ENCODE results near the gene ADARB2.

Gene ADARB2

DNA sequence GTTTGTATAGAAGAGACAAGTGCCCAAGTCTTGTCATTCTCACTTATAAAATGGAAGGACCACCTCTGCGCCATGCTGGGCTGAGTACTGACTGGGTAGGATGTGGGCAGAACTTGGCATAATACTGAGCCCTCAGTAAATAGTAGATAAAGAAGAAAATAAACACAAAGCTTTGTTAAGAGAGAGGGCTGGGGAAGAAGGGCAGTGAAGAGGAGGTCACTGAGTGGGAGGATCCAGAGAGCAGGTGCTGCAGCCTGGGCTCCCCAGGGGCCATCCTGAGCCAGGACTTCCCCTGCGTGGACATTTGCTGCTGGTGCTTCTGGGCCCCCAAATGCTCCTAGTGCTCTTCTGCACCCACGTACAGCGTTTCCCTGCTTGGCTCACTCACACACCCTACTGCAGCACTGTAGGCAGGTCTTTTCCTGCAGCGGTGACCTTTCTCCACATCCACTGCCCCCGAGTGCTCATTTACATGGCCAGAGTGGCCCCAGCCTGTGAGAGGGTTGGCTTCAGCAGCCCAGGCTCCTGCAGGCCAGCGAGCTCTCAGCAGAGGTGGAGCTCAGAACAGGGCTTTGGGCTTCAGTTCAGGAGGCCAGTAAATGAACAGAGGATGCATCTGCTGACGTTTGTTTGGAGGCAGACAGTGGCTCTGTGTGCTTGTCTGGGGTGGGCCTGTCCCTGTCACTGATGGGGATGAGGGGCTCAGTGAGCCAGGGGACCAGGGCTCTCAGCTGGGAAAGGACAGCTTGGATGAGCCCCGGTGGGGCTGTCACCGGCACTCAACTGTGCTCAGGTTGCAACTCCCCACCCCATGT lies 164.6 kb downstream of the ADARB2 start:
- Mint-ChIP-seq H3K4me1 (ENCODE audit: low read depth in 2 of 2) (peaks cover 0 to 2% of the 10 kb centered on the region in 2 donors), H3K4me3 (no peak overlapping the region), H3K9me3 (no peaks in the 10 kb centered on the region), H3K36me3 (ENCODE audit: insufficient read depth) (peaks cover 7% of the 10 kb centered on the region), H3K27ac (no peak overlapping the region), H3K27me3 (peaks cover 25 to 42% of the 10 kb centered on the region in 2 donors)
- no peak for DNase-seq
- ATAC-seq (replicated peaks), result no peak

DNA sequence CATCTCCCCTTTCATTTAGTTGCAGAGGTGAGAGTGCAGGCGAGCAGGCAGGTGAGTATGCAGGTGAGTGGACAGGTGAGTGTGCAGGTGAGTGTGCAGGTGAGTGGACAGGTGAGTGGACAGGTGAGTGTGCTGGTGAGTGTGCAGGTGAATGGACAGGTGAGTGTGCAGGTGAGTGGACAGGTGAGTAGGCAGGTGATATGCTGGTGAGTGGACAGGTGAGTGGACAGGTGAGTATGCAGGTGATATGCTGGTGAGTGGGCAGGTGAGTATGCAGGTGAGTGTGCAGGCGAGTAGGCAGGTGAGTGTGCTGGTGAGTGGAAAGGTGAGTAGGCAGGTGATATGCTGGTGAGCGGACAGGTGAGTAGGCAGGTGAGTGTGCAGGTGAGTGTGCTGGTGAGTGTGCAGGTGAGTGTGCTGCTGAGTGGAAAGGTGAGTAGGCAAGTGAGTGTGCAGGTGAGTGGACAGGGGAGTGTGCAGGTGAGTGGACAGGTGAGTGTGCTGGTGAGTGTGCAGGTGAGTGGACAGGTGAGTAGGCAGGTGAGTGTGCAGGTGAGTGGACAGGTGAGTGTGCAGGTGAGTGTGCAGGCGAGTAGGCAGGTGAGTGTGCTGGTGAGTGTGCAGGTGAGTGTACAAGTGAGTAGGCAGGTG lies 165.6 kb downstream of the ADARB2 start:
- Mint-ChIP-seq H3K9me3 (no peaks in the 10 kb centered on the region), H3K27me3 (peaks cover 25 to 42% of the 10 kb centered on the region in 2 donors), H3K4me1 (ENCODE audit: low read depth in 2 of 2) (no peaks in the 10 kb centered on the region), H3K36me3 (ENCODE audit: insufficient read depth) (peaks cover 7% of the 10 kb centered on the region), H3K4me3 (no peak overlapping the region), H3K27ac (no peak overlapping the region)
- ATAC-seq (replicated peaks) (no peak), DNase-seq (no peak)

DNA sequence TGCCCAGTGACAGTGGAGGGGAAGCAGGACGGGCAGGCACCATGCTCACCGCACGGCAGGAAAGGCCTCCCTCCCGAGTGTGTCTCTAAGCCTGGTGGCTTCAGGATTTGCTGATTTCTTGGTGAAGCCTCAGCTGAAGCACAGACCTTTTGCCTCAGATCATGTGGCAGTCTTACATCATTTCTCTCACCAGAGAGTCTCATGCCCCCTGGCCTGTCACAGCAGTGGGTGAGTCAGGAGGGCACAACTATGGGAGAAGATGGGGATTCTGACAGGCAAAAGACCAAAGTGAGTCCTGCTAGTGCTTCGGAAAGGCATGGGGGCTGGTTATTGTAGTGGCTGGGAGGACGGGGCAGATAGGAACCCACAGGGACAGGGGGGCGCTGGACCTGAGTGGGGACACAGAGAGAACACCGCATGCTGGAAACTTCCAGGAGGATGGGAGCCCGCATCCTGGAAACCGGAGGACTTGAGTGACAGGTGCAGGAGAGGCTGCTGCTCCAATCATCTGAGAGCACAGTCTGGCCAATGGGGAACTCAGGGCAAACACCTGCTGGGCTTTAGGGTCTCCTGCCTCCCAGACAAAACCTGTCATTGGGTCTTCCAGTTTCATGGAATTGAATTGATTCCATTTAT lies 166.8 kb downstream of the ADARB2 start:
- no peak for ATAC-seq (replicated peaks)
- Mint-ChIP-seq H3K27ac (no peak overlapping the region), H3K36me3 (ENCODE audit: insufficient read depth) (peaks cover 7% of the 10 kb centered on the region), H3K27me3 (peaks cover 25 to 35% of the 10 kb centered on the region in 2 donors), H3K4me1 (ENCODE audit: low read depth in 2 of 2) (no peaks in the 10 kb centered on the region), H3K9me3 (no peaks in the 10 kb centered on the region), H3K4me3 (no peak overlapping the region)
- DNase-seq, result no peak

DNA sequence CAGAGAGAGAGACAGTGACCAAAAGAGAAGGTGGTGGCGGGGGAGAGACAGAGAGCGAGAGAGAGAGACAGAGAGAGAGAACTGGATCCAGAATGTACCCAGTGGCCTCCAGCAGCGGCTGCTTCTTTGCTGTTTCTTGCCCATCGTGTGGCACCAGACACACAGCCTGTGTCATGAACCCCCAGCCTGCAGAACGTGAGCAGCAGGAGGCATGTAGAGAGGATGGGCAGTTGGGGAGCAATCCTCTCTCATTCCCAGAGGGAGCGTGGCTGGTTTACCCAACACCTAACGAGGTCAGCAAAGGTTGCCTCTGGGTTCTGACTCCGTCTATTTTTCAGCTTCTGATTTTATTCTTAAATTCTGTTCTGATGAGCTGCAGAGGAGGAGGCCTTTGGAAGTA lies 168.1 kb downstream of the ADARB2 start:
- H3K9me3 Mint-ChIP-seq, result no peaks in the 10 kb centered on the region
- no peak overlapping the region for H3K4me3 Mint-ChIP-seq
- no peaks in the 10 kb centered on the region for H3K36me3 Mint-ChIP-seq (ENCODE audit: insufficient read depth)
- peaks cover 29 to 31% of the 10 kb centered on the region in 2 donors for H3K27me3 Mint-ChIP-seq
- H3K27ac Mint-ChIP-seq, result no peak overlapping the region
- ATAC-seq (replicated peaks), result no peak
- no peak for DNase-seq
- H3K4me1 Mint-ChIP-seq (ENCODE audit: low read depth in 2 of 2), result no peaks in the 10 kb centered on the region

DNA sequence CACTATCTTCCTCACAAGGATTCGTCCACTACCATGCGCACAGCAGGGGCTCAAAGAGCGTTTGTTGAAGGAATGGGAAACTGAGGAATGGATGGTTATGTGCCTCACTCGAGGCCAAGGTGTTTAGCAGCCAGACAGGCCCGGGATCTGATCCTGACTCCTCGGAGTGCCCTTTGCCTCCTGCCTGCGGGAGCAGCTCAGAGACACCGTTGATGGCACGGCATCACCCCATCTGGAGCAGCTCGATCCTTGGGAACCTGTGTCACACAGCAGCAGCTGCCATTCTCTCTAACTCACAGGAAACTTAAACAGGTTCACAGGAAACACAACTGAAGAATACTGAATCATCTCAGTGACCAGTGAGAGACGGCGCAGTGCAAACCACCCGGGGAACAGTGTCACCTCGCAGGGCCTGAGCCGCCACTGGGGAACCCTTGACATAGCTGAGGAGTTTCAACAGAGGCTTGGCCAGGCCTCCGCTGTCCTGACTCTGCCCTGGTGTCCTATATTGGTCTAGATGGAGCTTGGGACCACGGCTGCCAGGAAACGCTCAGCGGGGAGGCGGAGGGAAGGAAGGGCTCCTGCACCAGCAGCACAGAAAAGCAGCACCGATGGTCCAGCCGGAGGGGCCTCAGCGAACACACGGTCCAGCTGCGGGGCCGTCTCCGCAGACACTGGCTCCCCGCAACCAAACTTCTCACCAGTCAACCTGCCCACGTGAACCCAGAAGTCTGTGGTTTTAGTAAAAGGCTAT lies 169.4 kb downstream of the ADARB2 start:
- DNase-seq, result no peak
- Mint-ChIP-seq H3K4me1 (ENCODE audit: low read depth in 2 of 2) (no peaks in the 10 kb centered on the region), H3K36me3 (ENCODE audit: insufficient read depth) (no peaks in the 10 kb centered on the region), H3K4me3 (no peak overlapping the region), H3K27me3 (peaks cover 27 to 31% of the 10 kb centered on the region in 2 donors), H3K9me3 (no peaks in the 10 kb centered on the region), H3K27ac (no peak overlapping the region)
- no peak for ATAC-seq (replicated peaks)

DNA sequence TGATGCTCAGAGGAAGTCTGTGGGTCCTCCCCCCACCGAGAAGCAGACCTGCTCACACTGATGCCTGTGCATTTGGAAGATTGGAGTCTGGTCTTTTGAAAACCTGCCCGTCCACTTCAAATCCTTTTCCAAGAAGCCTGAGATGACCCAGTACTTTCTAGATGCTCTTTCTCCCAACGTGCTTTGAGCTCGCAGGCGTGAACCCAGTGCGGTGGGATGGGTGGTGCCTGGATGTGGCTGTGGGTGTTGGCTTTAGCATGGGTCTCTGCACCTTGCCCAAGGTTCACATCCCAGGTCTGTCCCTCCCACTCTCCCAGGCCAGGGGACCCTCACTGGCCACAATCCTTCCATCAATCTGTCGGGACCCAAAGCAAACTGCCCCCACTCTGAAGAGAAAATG lies 170.2 kb downstream of the ADARB2 start:
- Mint-ChIP-seq H3K27me3 (peaks cover 25 to 35% of the 10 kb centered on the region in 2 donors), H3K9me3 (no peaks in the 10 kb centered on the region), H3K4me1 (ENCODE audit: low read depth in 2 of 2) (no peaks in the 10 kb centered on the region), H3K36me3 (ENCODE audit: insufficient read depth) (no peaks in the 10 kb centered on the region), H3K27ac (no peak overlapping the region), H3K4me3 (no peak overlapping the region)
- no peak for ATAC-seq (replicated peaks)
- DNase-seq, result no peak

DNA sequence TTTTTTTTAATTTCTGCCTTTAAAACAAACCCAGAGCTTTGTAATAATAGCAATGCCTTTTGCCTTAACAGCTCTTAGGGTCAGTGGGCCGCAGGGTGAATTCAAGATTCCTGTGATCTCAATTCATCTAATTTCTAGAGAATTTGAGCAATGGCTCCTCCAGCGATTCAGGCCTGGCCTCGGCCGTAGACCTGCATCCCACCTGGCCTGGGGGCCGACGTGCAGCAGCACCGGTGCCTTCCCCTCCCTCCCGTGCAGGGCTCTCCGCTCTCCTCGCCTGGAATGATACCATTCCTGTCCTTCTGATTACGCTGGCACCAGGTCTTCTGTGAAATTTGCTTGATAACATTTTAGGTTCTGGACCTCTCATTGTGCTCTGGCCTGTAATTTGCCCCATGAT lies 172.5 kb downstream of the ADARB2 start:
- no peak for DNase-seq
- no peak overlapping the region for H3K4me3 Mint-ChIP-seq
- no peak overlapping the region for H3K27ac Mint-ChIP-seq
- no peaks in the 10 kb centered on the region for H3K4me1 Mint-ChIP-seq (ENCODE audit: low read depth in 2 of 2)
- H3K9me3 Mint-ChIP-seq, result no peaks in the 10 kb centered on the region
- no peak for ATAC-seq (replicated peaks)
- no peaks in the 10 kb centered on the region for H3K36me3 Mint-ChIP-seq (ENCODE audit: insufficient read depth)
- peaks cover 32 to 48% of the 10 kb centered on the region in 2 donors for H3K27me3 Mint-ChIP-seq

DNA sequence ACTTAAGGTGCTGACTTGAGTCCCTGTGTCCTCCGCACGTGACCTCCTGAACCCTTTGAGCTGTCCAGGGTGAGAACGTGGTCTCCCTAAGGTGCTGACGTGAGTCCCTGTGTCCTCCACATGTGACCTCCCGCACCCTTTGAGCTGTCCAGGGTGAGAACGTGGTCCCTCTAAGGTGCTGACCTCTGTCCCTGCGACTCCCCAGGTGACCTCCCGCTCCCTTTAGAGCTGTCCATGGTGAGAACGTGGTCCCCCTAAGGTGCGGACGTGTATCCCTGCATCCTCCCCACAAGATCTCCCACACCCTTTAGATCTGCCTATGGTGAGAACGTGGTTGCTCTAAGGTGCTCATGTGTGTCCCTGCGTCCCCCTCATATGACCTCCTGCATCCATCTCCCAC lies 174.3 kb downstream of the ADARB2 start:
- ATAC-seq (replicated peaks) (no peak), DNase-seq (no peak)
- Mint-ChIP-seq H3K4me3 (no peak overlapping the region), H3K27ac (no peak overlapping the region), H3K36me3 (ENCODE audit: insufficient read depth) (no peaks in the 10 kb centered on the region), H3K9me3 (no peaks in the 10 kb centered on the region), H3K27me3 (peaks cover 43 to 65% of the 10 kb centered on the region in 2 donors), H3K4me1 (ENCODE audit: low read depth in 2 of 2) (no peaks in the 10 kb centered on the region)

DNA sequence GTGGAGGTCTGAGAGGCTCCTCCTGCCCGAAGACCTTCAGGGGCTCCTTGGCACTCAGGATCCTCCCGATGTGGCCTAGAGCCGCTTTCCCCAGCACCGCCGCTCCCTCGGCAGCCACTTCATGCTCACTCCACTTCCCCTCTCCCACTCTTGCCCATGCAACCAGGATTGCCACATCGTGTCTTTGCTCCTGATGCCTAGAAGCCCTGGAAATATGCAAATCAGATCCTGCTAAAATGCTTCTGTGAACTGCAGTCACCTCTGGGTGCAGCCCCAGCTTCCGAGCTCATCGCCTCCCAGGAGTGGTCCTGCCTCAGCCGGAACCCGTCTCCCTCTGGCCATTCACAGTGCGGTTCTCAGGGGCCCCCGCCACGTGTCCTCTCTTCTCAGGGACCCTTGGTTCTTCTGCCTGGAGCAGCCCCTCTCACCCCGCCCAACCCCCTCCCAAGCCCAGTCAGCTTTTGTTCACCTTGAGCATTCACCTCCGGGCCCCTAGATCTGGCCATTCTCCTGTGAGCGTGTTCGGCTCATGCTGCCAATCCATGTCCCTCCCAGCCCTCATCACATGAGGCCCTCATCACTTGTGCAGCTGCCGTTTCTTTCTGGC lies 175.5 kb downstream of the ADARB2 start:
- H3K27ac Mint-ChIP-seq, result no peak overlapping the region
- ATAC-seq (replicated peaks), result no peak
- no peaks in the 10 kb centered on the region for H3K9me3 Mint-ChIP-seq
- H3K27me3 Mint-ChIP-seq, result peaks cover 55 to 77% of the 10 kb centered on the region in 2 donors
- H3K4me3 Mint-ChIP-seq, result no peak overlapping the region
- no peaks in the 10 kb centered on the region for H3K36me3 Mint-ChIP-seq (ENCODE audit: insufficient read depth)
- H3K4me1 Mint-ChIP-seq (ENCODE audit: low read depth in 2 of 2), result no peaks in the 10 kb centered on the region
- no peak for DNase-seq

DNA sequence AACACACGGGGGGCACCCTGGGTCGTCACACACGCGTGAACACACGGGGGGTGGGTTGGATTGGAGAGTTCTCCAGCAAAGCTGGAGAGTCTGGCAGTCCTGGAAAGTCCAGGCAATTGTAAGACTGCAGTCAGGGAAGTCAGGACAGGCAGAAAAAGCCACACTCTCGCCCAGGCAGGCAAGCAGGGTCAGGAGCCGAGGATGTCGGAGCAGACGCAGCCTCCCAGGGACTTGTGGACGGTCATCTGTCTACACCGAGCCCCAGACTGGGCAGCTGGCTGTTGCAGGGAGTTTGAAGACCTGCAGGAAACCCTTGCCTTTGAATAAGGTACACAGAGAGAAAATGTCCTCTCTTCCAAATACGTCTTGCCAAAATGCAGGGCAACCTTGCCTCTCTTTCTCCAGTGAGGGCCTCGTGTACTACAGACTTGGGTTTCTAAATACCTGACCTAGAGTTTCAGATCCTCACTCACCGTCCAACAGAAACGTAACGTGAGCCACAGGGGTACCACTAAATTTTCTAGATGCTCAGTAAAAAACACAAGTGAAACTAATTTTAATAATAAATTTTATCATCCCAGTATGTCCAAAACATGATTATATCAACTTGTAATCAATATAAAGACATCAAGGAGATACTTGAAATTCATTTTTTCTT lies 176.7 kb downstream of the ADARB2 start:
- no peak for DNase-seq
- H3K4me3 Mint-ChIP-seq, result no peak overlapping the region

DNA sequence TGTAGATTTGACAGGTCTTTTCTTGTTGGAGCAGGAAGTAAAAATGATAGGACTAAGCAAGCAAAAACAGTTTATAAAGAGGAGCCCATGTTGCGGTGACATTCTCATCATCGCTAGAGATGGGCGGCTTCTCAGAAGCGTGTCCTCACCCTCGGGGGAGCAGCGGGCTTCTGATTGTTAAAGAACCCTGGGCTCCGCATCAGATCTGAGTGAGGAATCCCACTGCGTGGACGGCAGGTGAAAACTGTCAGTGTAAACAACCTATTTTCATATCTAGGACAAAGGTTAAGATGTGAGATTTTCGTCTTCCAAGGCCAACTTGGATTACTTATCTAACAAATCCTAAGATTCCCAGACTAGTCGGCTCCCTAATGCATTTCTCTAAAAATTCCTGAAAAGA lies 177.6 kb downstream of the ADARB2 start:
- ATAC-seq (replicated peaks) (no peak), DNase-seq (no peak)
- H3K36me3 Mint-ChIP-seq (ENCODE audit: insufficient read depth), result no peaks in the 10 kb centered on the region
- no peaks in the 10 kb centered on the region for H3K9me3 Mint-ChIP-seq
- H3K4me1 Mint-ChIP-seq (ENCODE audit: low read depth in 2 of 2), result no peaks in the 10 kb centered on the region
- peaks cover 56 to 79% of the 10 kb centered on the region in 2 donors for H3K27me3 Mint-ChIP-seq
- H3K4me3 Mint-ChIP-seq, result no peak overlapping the region
- H3K27ac Mint-ChIP-seq, result no peak overlapping the region

More for the DNA sequence above, 176.7 kb downstream of the ADARB2 start:
- H3K27me3 Mint-ChIP-seq, result peaks cover 61 to 82% of the 10 kb centered on the region in 2 donors
- no peak overlapping the region for H3K27ac Mint-ChIP-seq
- no peaks in the 10 kb centered on the region for H3K4me1 Mint-ChIP-seq (ENCODE audit: low read depth in 2 of 2)
- no peaks in the 10 kb centered on the region for H3K9me3 Mint-ChIP-seq
- ATAC-seq (replicated peaks), result no peak
- no peaks in the 10 kb centered on the region for H3K36me3 Mint-ChIP-seq (ENCODE audit: insufficient read depth)

DNA sequence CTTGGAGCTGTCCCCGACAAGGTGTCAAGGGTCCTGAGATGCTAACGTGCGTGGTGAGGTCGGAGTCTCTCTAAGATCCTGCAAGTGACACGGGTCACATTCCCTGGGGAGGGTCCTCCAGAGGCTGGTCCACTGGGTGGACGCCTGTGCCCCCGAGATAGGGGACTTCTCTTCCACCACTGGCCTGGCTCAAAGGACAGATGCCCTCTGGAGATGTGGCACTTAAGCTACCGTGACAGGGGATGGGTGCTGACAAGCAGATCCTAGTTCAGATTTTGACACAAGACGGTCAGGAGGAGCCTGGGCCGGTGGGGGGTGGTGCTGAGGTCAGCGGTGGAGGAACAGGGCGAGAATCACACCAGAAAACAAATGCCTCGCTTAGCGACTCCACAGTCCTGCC lies 178.0 kb downstream of the ADARB2 start:
- DNase-seq, result no peak
- no peak overlapping the region for H3K27ac Mint-ChIP-seq
- no peak for ATAC-seq (replicated peaks)

More for the DNA sequence above, 178.0 kb downstream of the ADARB2 start:
- Mint-ChIP-seq H3K36me3 (ENCODE audit: insufficient read depth) (no peaks in the 10 kb centered on the region), H3K4me3 (no peak overlapping the region), H3K4me1 (ENCODE audit: low read depth in 2 of 2) (no peaks in the 10 kb centered on the region), H3K27me3 (peaks cover 55 to 82% of the 10 kb centered on the region in 2 donors), H3K9me3 (no peaks in the 10 kb centered on the region)
